ENCODE data around the gene ASTN1.

The ASTN1 gene

GRCh38 chr1:177137814-177138213 lies 26.7 kb downstream of the ASTN1 start:
- H3K9me3 ChIP-seq (ENCODE audit: insufficient read depth, low read length) = no peaks in the 10 kb centered on the region
- H3K9ac ChIP-seq (ENCODE audit: insufficient read length, low read depth) = no peak overlapping the region
- TF ChIP-seq YY1 (IDR thresholded peaks at IDR 0.05; ENCODE audit: insufficient read depth, insufficient read length) (no peak), ZNF274 (IDR thresholded peaks at IDR 0.05; ENCODE audit: low read depth, low read length) (no peak)
- H3K27me3 ChIP-seq (ENCODE audit: insufficient read depth, insufficient read length) = no peaks in the 10 kb centered on the region
- H3K36me3 ChIP-seq (ENCODE audit: insufficient read depth, insufficient read length, low read length) = no peaks in the 10 kb centered on the region
- no peak overlapping the region for H3K4me3 ChIP-seq (ENCODE audit: insufficient read length, low read depth)
- H3K4me1 ChIP-seq (ENCODE audit: insufficient read depth, insufficient read length) = no peaks in the 10 kb centered on the region
- no peak for DNase-seq (ENCODE audit: low read depth, low spot score)

- no peak for DNase-seq (ENCODE audit: low read depth, low spot score)
- Histone ChIP-seq H3K27me3 (ENCODE audit: insufficient read depth, insufficient read length) (no peaks in the 10 kb centered on the region), H3K36me3 (ENCODE audit: insufficient read depth, insufficient read length, low read length) (no peaks in the 10 kb centered on the region), H3K9me3 (ENCODE audit: insufficient read depth, low read length) (no peaks in the 10 kb centered on the region), H3K9ac (ENCODE audit: insufficient read length, low read depth) (no peak overlapping the region), H3K4me1 (ENCODE audit: insufficient read depth, insufficient read length) (no peaks in the 10 kb centered on the region), H3K4me3 (ENCODE audit: insufficient read length, low read depth) (no peak overlapping the region)
- TF ChIP-seq YY1 (IDR thresholded peaks at IDR 0.05; ENCODE audit: insufficient read depth, insufficient read length) = no peak
Measured at GRCh38 chr1:177135250-177135649, 29.3 kb downstream of the ASTN1 start.

DNA sequence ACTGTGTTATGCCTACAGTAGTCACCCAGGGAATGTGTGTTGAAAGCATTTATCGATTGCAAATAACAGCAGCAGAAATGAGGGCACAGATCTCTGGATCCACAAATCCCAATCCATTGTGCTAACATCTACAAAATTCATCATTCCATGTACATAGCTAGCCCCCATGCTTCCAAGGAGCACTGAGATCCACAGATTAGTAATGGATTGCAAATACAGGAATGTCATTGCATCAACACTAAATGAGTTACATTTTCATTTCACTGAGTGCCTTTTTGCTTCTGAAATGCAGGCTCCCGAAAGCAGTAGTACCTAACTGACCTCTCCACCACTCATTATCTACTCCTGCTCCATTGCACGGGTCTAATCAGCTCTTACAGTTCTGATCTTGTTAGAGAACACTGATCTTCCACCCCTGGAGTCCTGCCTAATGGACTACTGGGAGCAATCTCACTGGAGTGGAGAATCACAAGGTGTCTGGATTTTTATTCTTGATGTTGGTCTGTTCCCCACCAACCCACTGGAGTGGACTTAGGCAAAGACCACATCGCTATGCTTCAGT lies 30.5 kb downstream of the ASTN1 start:
- no peaks in the 10 kb centered on the region for H3K4me1 ChIP-seq (ENCODE audit: insufficient read depth, insufficient read length)
- no peak for DNase-seq (ENCODE audit: low read depth, low spot score)
- no peaks in the 10 kb centered on the region for H3K36me3 ChIP-seq (ENCODE audit: insufficient read depth, insufficient read length, low read length)
- H3K9ac ChIP-seq (ENCODE audit: insufficient read length, low read depth) = no peak overlapping the region
- TF ChIP-seq SUZ12 (IDR thresholded peaks at IDR 0.05; ENCODE audit: extremely low read depth, insufficient read depth, insufficient read length) (no peak), ZNF274 (IDR thresholded peaks at IDR 0.05; ENCODE audit: low read depth, low read length) (no peak), YY1 (IDR thresholded peaks at IDR 0.05; ENCODE audit: insufficient read depth, insufficient read length) (no peak)
- H3K27me3 ChIP-seq (ENCODE audit: insufficient read depth, insufficient read length) = no peaks in the 10 kb centered on the region
- H3K4me3 ChIP-seq (ENCODE audit: insufficient read length, low read depth) = no peak overlapping the region
- no peaks in the 10 kb centered on the region for H3K9me3 ChIP-seq (ENCODE audit: insufficient read depth, low read length)

- no peaks in the 10 kb centered on the region for H3K4me1 ChIP-seq (ENCODE audit: insufficient read depth, insufficient read length)
- no peaks in the 10 kb centered on the region for H3K27me3 ChIP-seq (ENCODE audit: insufficient read depth, insufficient read length)
- no peak overlapping the region for H3K4me3 ChIP-seq (ENCODE audit: insufficient read length, low read depth)
- H3K9ac ChIP-seq (ENCODE audit: insufficient read length, low read depth) = no peak overlapping the region
- TF ChIP-seq ZNF274 (IDR thresholded peaks at IDR 0.05; ENCODE audit: low read depth, low read length) (no peak), YY1 (IDR thresholded peaks at IDR 0.05; ENCODE audit: insufficient read depth, insufficient read length) (no peak), SUZ12 (IDR thresholded peaks at IDR 0.05; ENCODE audit: extremely low read depth, insufficient read depth, insufficient read length) (no peak)
- no peak for DNase-seq (ENCODE audit: low read depth, low spot score)
- H3K36me3 ChIP-seq (ENCODE audit: insufficient read depth, insufficient read length, low read length) = no peaks in the 10 kb centered on the region
- no peaks in the 10 kb centered on the region for H3K9me3 ChIP-seq (ENCODE audit: insufficient read depth, low read length)
Measured at GRCh38 chr1:177132141-177132540, 32.4 kb downstream of the ASTN1 start.

DNA sequence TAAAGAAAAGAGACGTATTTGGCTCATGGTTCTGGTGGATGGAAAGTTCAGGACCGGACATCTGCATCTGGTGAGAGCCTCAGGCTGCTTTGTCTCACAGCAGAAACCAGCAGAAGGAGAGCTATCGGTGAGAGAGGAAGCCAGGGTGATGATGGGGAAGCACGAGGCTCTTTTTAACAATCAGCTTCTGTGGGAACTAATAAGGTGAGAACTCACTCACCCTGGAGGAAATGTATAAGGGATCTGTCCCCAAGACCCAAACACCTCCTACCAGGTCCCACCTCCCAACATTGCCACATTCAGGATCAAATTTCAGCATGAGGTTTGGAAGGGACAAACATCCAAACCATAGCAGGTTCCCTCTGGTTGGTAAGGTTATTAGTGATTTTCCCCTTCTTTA lies 32.8 kb downstream of the ASTN1 start:
- Histone ChIP-seq H3K9me3 (ENCODE audit: insufficient read depth, low read length) (no peaks in the 10 kb centered on the region), H3K9ac (ENCODE audit: insufficient read length, low read depth) (no peak overlapping the region), H3K27me3 (ENCODE audit: insufficient read depth, insufficient read length) (no peaks in the 10 kb centered on the region), H3K4me3 (ENCODE audit: insufficient read length, low read depth) (no peak overlapping the region), H3K4me1 (ENCODE audit: insufficient read depth, insufficient read length) (no peaks in the 10 kb centered on the region), H3K36me3 (ENCODE audit: insufficient read depth, insufficient read length, low read length) (no peaks in the 10 kb centered on the region)
- DNase-seq (ENCODE audit: low read depth, low spot score) = no peak
- TF ChIP-seq SUZ12 (IDR thresholded peaks at IDR 0.05; ENCODE audit: extremely low read depth, insufficient read depth, insufficient read length) (no peak), YY1 (IDR thresholded peaks at IDR 0.05; ENCODE audit: insufficient read depth, insufficient read length) (no peak), ZNF274 (IDR thresholded peaks at IDR 0.05; ENCODE audit: low read depth, low read length) (no peak)

DNA sequence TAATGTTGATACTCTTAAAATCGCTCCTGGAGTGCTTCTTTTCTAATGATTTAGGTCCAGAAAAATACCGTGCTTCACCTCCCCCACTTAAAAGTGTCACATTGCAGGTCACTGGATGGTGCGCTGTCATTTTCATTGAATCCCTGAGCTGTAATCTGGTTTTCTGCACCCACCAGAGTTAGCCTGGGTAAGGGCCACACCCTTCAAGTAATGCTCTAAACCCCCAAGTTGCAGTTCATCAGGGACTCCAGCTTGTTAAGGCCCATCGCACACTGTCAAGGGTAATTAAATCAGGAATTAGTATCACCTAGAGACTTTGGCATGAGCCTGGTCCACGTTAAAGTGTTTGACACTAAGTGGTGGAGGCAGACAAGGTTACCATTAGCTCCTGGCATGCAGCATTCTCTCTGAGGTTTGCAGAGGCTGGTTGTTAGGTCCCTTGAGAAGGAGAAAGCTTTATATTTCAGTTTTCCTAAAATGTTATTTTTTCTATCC lies 34.0 kb downstream of the ASTN1 start:
- Histone ChIP-seq H3K9me3 (ENCODE audit: insufficient read depth, low read length) (no peaks in the 10 kb centered on the region), H3K9ac (ENCODE audit: insufficient read length, low read depth) (no peak overlapping the region), H3K27me3 (ENCODE audit: insufficient read depth, insufficient read length) (no peaks in the 10 kb centered on the region), H3K4me1 (ENCODE audit: insufficient read depth, insufficient read length) (no peaks in the 10 kb centered on the region), H3K4me3 (ENCODE audit: insufficient read length, low read depth) (no peak overlapping the region), H3K36me3 (ENCODE audit: insufficient read depth, insufficient read length, low read length) (no peaks in the 10 kb centered on the region)
- no peak for DNase-seq (ENCODE audit: low read depth, low spot score)
- TF ChIP-seq YY1 (IDR thresholded peaks at IDR 0.05; ENCODE audit: insufficient read depth, insufficient read length) = no peak
- no peak for TF ChIP-seq SUZ12 (IDR thresholded peaks at IDR 0.05; ENCODE audit: extremely low read depth, insufficient read depth, insufficient read length)

- TF ChIP-seq ZNF274 (IDR thresholded peaks at IDR 0.05; ENCODE audit: low read depth, low read length) = no peak
- no peak for TF ChIP-seq SUZ12 (IDR thresholded peaks at IDR 0.05; ENCODE audit: extremely low read depth, insufficient read depth, insufficient read length)
- no peak for TF ChIP-seq YY1 (IDR thresholded peaks at IDR 0.05; ENCODE audit: insufficient read depth, insufficient read length)
- no peak for DNase-seq (ENCODE audit: low read depth, low spot score)
Measured at GRCh38 chr1:177128665-177129281, 35.7 kb downstream of the ASTN1 start.

More at GRCh38 chr1:177128665-177129281, 35.7 kb downstream of the ASTN1 start:
- H3K27me3 ChIP-seq (ENCODE audit: insufficient read depth, insufficient read length) = no peaks in the 10 kb centered on the region
- H3K4me3 ChIP-seq (ENCODE audit: insufficient read length, low read depth) = no peak overlapping the region
- no peaks in the 10 kb centered on the region for H3K9me3 ChIP-seq (ENCODE audit: insufficient read depth, low read length)
- H3K9ac ChIP-seq (ENCODE audit: insufficient read length, low read depth) = no peak overlapping the region
- no peaks in the 10 kb centered on the region for H3K36me3 ChIP-seq (ENCODE audit: insufficient read depth, insufficient read length, low read length)
- no peaks in the 10 kb centered on the region for H3K4me1 ChIP-seq (ENCODE audit: insufficient read depth, insufficient read length)

All from NT2/D1 (cell line).